ENCODE results near the gene RUSC1.
"Not testable (repeated sequence)": the region's sequence is repeated elsewhere in the genome, so short reads cannot be mapped to it uniquely, and the experiment has no call there.

Gene RUSC1

GRCh38 chr1:155285063-155285462 lies 35.6 kb upstream of the RUSC1 start:
- Histone ChIP-seq H3K79me2 (ENCODE audit: control insufficient read depth, insufficient read depth, low read length) (no peaks in the 10 kb centered on the region), H3K4me3 (ENCODE audit: low read length) (no peak overlapping the region), H3K18ac (ENCODE audit: low read length) (no peak overlapping the region), H3K23ac (ENCODE audit: low read length) (no peak overlapping the region), H3K9ac (ENCODE audit: low read length) (no peak overlapping the region), H3K79me1 (ENCODE audit: low read length) (no peaks in the 10 kb centered on the region), H3K4me2 (ENCODE audit: low read length) (no peak overlapping the region), H3K4ac (ENCODE audit: low read depth, low read length) (no peak overlapping the region), H3K56ac (ENCODE audit: low read length) (no peak overlapping the region), H2BK120ac (ENCODE audit: low read depth, low read length) (no peak overlapping the region), H3K27ac (ENCODE audit: low read depth, low read length) (no peak overlapping the region), H4K5ac (ENCODE audit: low read length) (no peak overlapping the region), H2BK15ac (replicated peaks; ENCODE audit: low read depth) (no peak overlapping the region), H3K36me3 (ENCODE audit: control insufficient read depth, insufficient read depth, low read length) (peaks cover 2% of the 10 kb centered on the region), H2AK5ac (ENCODE audit: low read length) (no peak overlapping the region), H3K4me1 (ENCODE audit: control insufficient read depth, low read depth, low read length) (no peaks in the 10 kb centered on the region), H3K27me3 (ENCODE audit: insufficient read depth, low read length, poor library complexity) (no peaks in the 10 kb centered on the region), H2BK5ac (ENCODE audit: low read length) (no peak overlapping the region), H4K8ac (ENCODE audit: low read depth, low read length) (no peak overlapping the region)
- no CpG with 5 or more reads among the region's 14 CpGs for WGBS (ENCODE audit: extremely low coverage, insufficient coverage, low lambda C conversion rate)
- no peak for DNase-seq

DNA sequence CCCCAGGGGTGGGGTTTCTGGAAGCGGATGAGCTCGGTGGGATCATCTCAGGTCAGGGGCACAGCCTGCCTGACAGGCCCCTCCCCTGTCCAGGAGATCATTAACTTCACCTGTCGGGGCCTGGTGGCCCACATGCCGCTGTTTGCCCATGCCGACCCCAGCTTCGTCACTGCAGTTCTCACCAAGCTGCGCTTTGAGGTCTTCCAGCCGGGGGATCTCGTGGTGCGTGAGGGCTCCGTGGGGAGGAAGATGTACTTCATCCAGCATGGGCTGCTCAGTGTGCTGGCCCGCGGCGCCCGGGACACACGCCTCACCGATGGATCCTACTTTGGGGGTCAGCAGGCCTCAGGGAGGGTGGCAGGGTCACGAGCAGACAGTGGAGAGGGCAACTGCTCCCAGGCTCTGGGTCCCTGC lies 35.1 kb upstream of the RUSC1 start:
- no peak overlapping the region for H3K56ac ChIP-seq (ENCODE audit: low read length)
- DNase-seq = no peak
- WGBS (ENCODE audit: extremely low coverage, insufficient coverage, low lambda C conversion rate) = no CpG with 5 or more reads among the region's 18 CpGs
- H3K27me3 ChIP-seq (ENCODE audit: insufficient read depth, low read length, poor library complexity) = no peaks in the 10 kb centered on the region
- H3K27ac ChIP-seq (ENCODE audit: low read depth, low read length) = no peak overlapping the region
- H3K18ac ChIP-seq (ENCODE audit: low read length) = no peak overlapping the region
- no peak overlapping the region for H3K4me2 ChIP-seq (ENCODE audit: low read length)
- H3K79me2 ChIP-seq (ENCODE audit: control insufficient read depth, insufficient read depth, low read length) = no peaks in the 10 kb centered on the region
- no peak overlapping the region for H3K9ac ChIP-seq (ENCODE audit: low read length)
- no peak overlapping the region for H3K23ac ChIP-seq (ENCODE audit: low read length)
- no peak overlapping the region for H2BK120ac ChIP-seq (ENCODE audit: low read depth, low read length)
- no peaks in the 10 kb centered on the region for H3K79me1 ChIP-seq (ENCODE audit: low read length)
- no peak overlapping the region for H2BK15ac ChIP-seq (replicated peaks; ENCODE audit: low read depth)
- no peak overlapping the region for H3K4me3 ChIP-seq (ENCODE audit: low read length)
- H2AK5ac ChIP-seq (ENCODE audit: low read length) = no peak overlapping the region
- H3K36me3 ChIP-seq (ENCODE audit: control insufficient read depth, insufficient read depth, low read length) = peaks cover 2% of the 10 kb centered on the region
- no peak overlapping the region for H4K8ac ChIP-seq (ENCODE audit: low read depth, low read length)
- H4K5ac ChIP-seq (ENCODE audit: low read length) = no peak overlapping the region
- no peak overlapping the region for H3K4ac ChIP-seq (ENCODE audit: low read depth, low read length)
- no peak overlapping the region for H2BK5ac ChIP-seq (ENCODE audit: low read length)
- no peaks in the 10 kb centered on the region for H3K4me1 ChIP-seq (ENCODE audit: control insufficient read depth, low read depth, low read length)

DNA sequence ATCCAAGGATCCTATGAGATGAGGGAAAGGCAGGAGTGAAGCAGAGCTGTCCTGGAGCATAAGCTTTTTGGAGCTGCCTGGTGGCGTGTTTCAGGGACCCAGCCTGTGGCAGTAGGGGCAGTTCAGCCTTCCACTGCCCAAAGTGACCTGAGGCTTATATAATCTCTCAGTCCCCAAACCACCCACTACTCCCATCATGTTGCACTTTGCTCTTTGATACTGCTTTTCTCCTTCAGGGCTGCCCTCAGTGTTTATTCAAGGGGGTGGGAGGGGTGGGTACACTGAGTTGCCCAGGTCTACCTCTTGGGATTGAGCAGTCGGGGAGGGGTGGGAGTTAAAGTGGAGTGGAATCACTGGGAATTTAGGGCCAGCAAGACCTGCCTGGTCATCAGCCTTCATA lies 34.1 kb upstream of the RUSC1 start:
- Histone ChIP-seq H3K79me2 (ENCODE audit: control insufficient read depth, insufficient read depth, low read length) (no peaks in the 10 kb centered on the region), H3K23ac (ENCODE audit: low read length) (no peak overlapping the region), H2BK5ac (ENCODE audit: low read length) (no peak overlapping the region), H3K9ac (ENCODE audit: low read length) (no peak overlapping the region), H4K5ac (ENCODE audit: low read length) (no peak overlapping the region), H4K8ac (ENCODE audit: low read depth, low read length) (no peak overlapping the region), H3K27ac (ENCODE audit: low read depth, low read length) (no peak overlapping the region), H3K36me3 (ENCODE audit: control insufficient read depth, insufficient read depth, low read length) (peaks cover 2% of the 10 kb centered on the region), H3K56ac (ENCODE audit: low read length) (no peak overlapping the region), H2BK15ac (replicated peaks; ENCODE audit: low read depth) (no peak overlapping the region), H3K4ac (ENCODE audit: low read depth, low read length) (no peak overlapping the region), H3K4me3 (ENCODE audit: low read length) (no peak overlapping the region), H3K18ac (ENCODE audit: low read length) (no peak overlapping the region), H3K27me3 (ENCODE audit: insufficient read depth, low read length, poor library complexity) (no peaks in the 10 kb centered on the region), H3K79me1 (ENCODE audit: low read length) (no peaks in the 10 kb centered on the region), H2BK120ac (ENCODE audit: low read depth, low read length) (no peak overlapping the region), H3K4me1 (ENCODE audit: control insufficient read depth, low read depth, low read length) (no peaks in the 10 kb centered on the region), H2AK5ac (ENCODE audit: low read length) (no peak overlapping the region), H3K4me2 (ENCODE audit: low read length) (no peak overlapping the region)
- WGBS (ENCODE audit: extremely low coverage, insufficient coverage, low lambda C conversion rate) = no CpG with 5 or more reads among the region's 2 CpGs
- DNase-seq = no peak

DNA sequence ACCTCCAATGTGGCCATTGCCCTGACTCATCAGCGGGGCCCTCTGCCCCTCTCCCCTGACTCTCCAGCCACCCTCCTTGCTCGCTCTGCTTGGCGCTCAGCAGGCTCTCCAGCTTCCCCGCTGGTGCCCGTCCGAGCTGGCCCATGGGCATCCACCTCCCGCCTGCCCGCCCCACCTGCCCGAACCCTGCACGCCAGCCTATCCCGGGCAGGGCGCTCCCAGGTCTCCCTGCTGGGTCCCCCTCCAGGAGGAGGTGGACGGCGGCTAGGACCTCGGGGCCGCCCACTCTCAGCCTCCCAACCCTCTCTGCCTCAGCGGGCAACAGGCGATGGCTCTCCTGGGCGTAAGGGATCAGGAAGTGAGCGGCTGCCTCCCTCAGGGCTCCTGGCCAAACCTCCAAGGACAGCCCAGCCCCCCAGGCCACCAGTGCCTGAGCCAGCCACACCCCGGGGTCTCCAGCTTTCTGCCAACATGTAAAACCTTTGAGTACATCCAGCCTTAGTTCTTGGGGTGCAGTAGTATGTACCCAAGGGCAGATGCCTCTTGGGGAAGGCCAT lies 32.6 kb upstream of the RUSC1 start:
- Histone ChIP-seq H3K4ac (ENCODE audit: low read depth, low read length) (no peak overlapping the region), H4K8ac (ENCODE audit: low read depth, low read length) (no peak overlapping the region), H3K23ac (ENCODE audit: low read length) (no peak overlapping the region), H3K27ac (ENCODE audit: low read depth, low read length) (no peak overlapping the region), H4K5ac (ENCODE audit: low read length) (no peak overlapping the region), H2BK5ac (ENCODE audit: low read length) (no peak overlapping the region), H3K79me1 (ENCODE audit: low read length) (no peaks in the 10 kb centered on the region), H3K36me3 (ENCODE audit: control insufficient read depth, insufficient read depth, low read length) (peaks cover 2% of the 10 kb centered on the region), H3K18ac (ENCODE audit: low read length) (no peak overlapping the region), H3K4me2 (ENCODE audit: low read length) (no peak overlapping the region), H3K4me1 (ENCODE audit: control insufficient read depth, low read depth, low read length) (no peaks in the 10 kb centered on the region), H2BK120ac (ENCODE audit: low read depth, low read length) (no peak overlapping the region), H3K27me3 (ENCODE audit: insufficient read depth, low read length, poor library complexity) (no peaks in the 10 kb centered on the region), H3K79me2 (ENCODE audit: control insufficient read depth, insufficient read depth, low read length) (no peaks in the 10 kb centered on the region), H3K9ac (ENCODE audit: low read length) (no peak overlapping the region), H2AK5ac (ENCODE audit: low read length) (no peak overlapping the region), H3K4me3 (ENCODE audit: low read length) (no peak overlapping the region), H2BK15ac (replicated peaks; ENCODE audit: low read depth) (no peak overlapping the region), H3K56ac (ENCODE audit: low read length) (no peak overlapping the region)
- WGBS (ENCODE audit: extremely low coverage, insufficient coverage, low lambda C conversion rate) = no CpG with 5 or more reads among the region's 21 CpGs
- DNase-seq = no peak

- not testable (repeated sequence) for H3K4me3 ChIP-seq (ENCODE audit: low read length); H3K36me3 ChIP-seq (ENCODE audit: control insufficient read depth, insufficient read depth, low read length); DNase-seq; H2BK15ac ChIP-seq (replicated peaks; ENCODE audit: low read depth); H2BK120ac ChIP-seq (ENCODE audit: low read depth, low read length); H3K23ac ChIP-seq (ENCODE audit: low read length); H3K4ac ChIP-seq (ENCODE audit: low read depth, low read length); H4K5ac ChIP-seq (ENCODE audit: low read length); H3K4me2 ChIP-seq (ENCODE audit: low read length); H3K79me1 ChIP-seq (ENCODE audit: low read length); H3K56ac ChIP-seq (ENCODE audit: low read length); H3K9ac ChIP-seq (ENCODE audit: low read length); H2BK5ac ChIP-seq (ENCODE audit: low read length); H4K8ac ChIP-seq (ENCODE audit: low read depth, low read length); H3K27ac ChIP-seq (ENCODE audit: low read depth, low read length); H3K79me2 ChIP-seq (ENCODE audit: control insufficient read depth, insufficient read depth, low read length); H3K18ac ChIP-seq (ENCODE audit: low read length); H2AK5ac ChIP-seq (ENCODE audit: low read length); H3K27me3 ChIP-seq (ENCODE audit: insufficient read depth, low read length, poor library complexity); H3K4me1 ChIP-seq (ENCODE audit: control insufficient read depth, low read depth, low read length)
- WGBS (ENCODE audit: extremely low coverage, insufficient coverage, low lambda C conversion rate) = no CpG with 5 or more reads among the region's 10 CpGs
Observed at GRCh38 chr1:155291006-155291405, 29.7 kb upstream of the RUSC1 start.

- no peak overlapping the region for H2BK120ac ChIP-seq (ENCODE audit: low read depth, low read length)
- H3K27me3 ChIP-seq (ENCODE audit: insufficient read depth, low read length, poor library complexity) = no peaks in the 10 kb centered on the region
- DNase-seq = no peak
- no peak overlapping the region for H2BK5ac ChIP-seq (ENCODE audit: low read length)
- H3K9ac ChIP-seq (ENCODE audit: low read length) = no peak overlapping the region
- H3K79me2 ChIP-seq (ENCODE audit: control insufficient read depth, insufficient read depth, low read length) = no peaks in the 10 kb centered on the region
- H2AK5ac ChIP-seq (ENCODE audit: low read length) = no peak overlapping the region
- no peak overlapping the region for H3K4me2 ChIP-seq (ENCODE audit: low read length)
- no peak overlapping the region for H3K4me3 ChIP-seq (ENCODE audit: low read length)
- WGBS (ENCODE audit: extremely low coverage, insufficient coverage, low lambda C conversion rate) = no CpG with 5 or more reads among the region's 17 CpGs
- no peaks in the 10 kb centered on the region for H3K79me1 ChIP-seq (ENCODE audit: low read length)
- no peak overlapping the region for H3K18ac ChIP-seq (ENCODE audit: low read length)
- H4K5ac ChIP-seq (ENCODE audit: low read length) = no peak overlapping the region
- no peak overlapping the region for H4K8ac ChIP-seq (ENCODE audit: low read depth, low read length)
- H3K36me3 ChIP-seq (ENCODE audit: control insufficient read depth, insufficient read depth, low read length) = peaks cover 2% of the 10 kb centered on the region
- no peak overlapping the region for H3K4ac ChIP-seq (ENCODE audit: low read depth, low read length)
- no peak overlapping the region for H3K56ac ChIP-seq (ENCODE audit: low read length)
- no peak overlapping the region for H2BK15ac ChIP-seq (replicated peaks; ENCODE audit: low read depth)
- no peaks in the 10 kb centered on the region for H3K4me1 ChIP-seq (ENCODE audit: control insufficient read depth, low read depth, low read length)
- H3K27ac ChIP-seq (ENCODE audit: low read depth, low read length) = no peak overlapping the region
- no peak overlapping the region for H3K23ac ChIP-seq (ENCODE audit: low read length)
Observed at GRCh38 chr1:155293086-155293749, 27.5 kb upstream of the RUSC1 start.

Measured in mesendoderm (in vitro differentiated cells).